GM21360 (cell line): Measurements from ENCODE around the gene CNRIP1.
A peak's percentile ranks its signal among the peaks of the same experiment; 100 is the strongest.
"Not testable (repeated sequence)": the region's sequence is repeated elsewhere in the genome, so short reads cannot be mapped to it uniquely, and the experiment has no call there.

Source experiments
- ATAC-seq: cut with Tn5 transposase; IDR thresholded peaks from one replicate; pipeline ENCODE4 v1.9.1; 2021; ENCODE audit warnings: mild to moderate bottlenecking, moderate library complexity; ENCODE audit not compliant: unreplicated experiment

CNRIP1 gene

DNA sequence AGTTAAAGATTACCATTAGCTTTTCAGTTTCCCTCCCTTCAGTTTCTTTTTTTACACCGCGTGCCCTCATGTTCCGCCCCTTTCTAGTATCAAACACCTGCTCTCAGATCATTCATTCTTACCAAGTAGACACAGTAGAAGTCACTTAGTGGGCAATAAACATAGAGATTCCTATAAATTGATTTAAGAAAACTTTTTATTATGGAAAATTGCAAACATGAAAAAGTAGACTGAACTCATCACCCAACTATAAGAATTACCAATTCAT, 21.2 kb upstream of the CNRIP1 start:
- ATAC-seq: no peak

- ATAC-seq: no peak
Observed at GRCh38 chr2:68340226-68341061, 20.7 kb upstream of the CNRIP1 start.

GRCh38 chr2:68336192-68336591, 16.4 kb upstream of the CNRIP1 start:
- ATAC-seq: no peak

GRCh38 chr2:68333931-68334330, 14.2 kb upstream of the CNRIP1 start:
- ATAC-seq: no peak

- ATAC-seq: no peak
Observed at GRCh38 chr2:68333009-68333408, 13.3 kb upstream of the CNRIP1 start.

GRCh38 chr2:68330691-68331090, 10.9 kb upstream of the CNRIP1 start:
- no peak for ATAC-seq

DNA sequence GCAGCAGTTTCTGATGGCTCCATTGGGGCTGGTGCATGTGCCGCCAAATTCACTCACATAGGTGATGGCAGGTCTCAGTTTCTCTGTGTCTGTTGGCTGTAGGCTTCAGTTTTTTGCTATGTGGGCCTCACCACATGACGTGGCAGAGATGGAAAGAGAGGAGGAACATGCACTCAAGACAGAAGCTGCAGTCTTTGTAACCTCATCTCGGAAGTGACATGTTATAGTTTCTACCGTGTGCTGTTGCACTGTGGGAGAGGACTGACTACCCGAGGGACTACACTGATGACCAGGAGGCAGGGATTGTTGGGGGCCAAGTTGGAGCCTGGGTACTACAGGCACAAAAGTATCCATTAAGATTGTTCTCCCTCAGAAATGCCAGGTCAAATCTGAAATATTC, 9.2 kb upstream of the CNRIP1 start:
- ATAC-seq: no peak

DNA sequence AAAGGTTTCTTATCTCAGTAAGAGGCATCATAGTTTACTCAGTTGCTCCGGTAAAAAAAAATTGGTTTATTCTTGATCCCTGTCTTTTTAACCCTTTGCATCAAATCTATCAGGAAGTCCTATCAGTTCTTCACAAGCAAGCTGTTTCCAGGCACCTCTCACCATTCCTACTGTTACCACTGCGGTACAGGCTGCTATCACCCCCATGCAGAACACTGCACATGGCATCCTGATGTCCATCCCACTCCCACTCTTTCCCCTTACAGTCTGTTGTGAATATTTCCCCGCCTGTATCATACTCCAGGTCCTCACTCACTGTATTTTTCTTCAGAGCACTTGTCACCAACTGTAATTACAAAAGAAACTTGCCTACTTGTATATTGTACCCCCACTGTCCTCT, 5.3 kb upstream of the CNRIP1 start:
- ATAC-seq: no peak

DNA sequence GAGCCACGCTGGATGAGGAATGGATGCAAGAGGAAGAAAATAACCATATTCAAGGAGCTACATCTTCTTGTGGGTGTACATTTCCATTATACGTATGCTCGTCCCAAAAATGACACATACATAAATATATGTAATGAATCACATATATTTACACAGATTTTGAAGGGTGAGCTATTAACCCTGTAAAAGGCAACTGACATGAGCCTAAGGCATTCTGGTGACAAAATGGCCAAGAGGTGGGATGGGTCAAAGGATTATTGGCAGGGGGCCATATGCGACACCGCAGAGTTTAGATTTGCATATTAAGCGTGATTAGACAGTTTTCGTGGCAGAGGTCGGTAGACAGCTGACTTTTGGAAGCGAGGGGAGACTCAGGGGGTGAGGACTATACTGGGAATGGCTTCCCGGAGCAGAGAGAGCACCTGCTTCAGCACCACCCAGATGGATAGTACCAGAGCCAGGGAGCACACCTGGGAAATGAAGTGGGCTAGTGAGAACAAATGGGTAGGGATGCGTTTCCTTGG, 431 bp upstream of the CNRIP1 start:
- ATAC-seq: no peak

- no peak for ATAC-seq
Observed at GRCh38 chr2:68318914-68319397, 793 bp downstream of the CNRIP1 start.

- no peak for ATAC-seq
Observed at GRCh38 chr2:68317971-68318913, 1.5 kb downstream of the CNRIP1 start.

DNA sequence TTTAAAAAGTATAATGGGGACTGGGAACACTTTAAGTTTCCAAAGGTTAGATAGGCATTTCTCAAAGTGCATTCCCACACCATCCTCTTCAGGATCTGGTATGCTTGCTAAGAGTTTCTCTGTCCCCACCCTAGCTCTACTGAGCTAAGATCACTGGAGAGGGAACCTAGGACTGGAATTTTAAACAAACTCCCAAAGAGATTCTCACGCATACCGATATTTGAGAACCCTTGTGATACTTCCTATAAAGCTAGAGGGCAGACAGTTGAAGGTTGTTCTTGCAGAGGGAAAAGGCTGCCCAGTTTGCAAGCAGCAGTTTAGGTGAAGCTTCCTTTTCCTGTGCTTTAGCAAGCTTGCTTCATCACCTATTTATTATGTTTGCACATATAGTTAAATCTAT, 3.6 kb downstream of the CNRIP1 start:
- no peak for ATAC-seq

- ATAC-seq: no peak
Observed at GRCh38 chr2:68311033-68311432, 8.7 kb downstream of the CNRIP1 start.

DNA sequence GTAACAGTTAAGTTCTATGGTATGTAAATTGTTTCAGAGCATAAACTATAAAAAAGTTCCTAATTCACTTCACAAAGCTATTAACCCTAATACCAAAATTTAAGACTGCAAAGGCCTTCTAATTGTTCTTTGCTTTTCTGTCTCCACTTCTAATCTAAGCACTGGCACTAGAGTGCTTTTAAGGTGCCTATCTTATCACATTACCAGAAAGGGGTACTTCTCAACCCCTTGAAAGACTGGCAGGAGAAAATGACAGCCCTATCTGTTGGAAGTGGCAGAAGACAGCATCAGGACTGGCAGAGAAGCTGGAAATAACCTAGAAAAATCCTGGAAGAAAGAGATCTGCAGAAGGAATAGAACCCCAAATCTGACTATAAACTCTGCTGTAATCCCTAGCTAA, 10.3 kb downstream of the CNRIP1 start:
- ATAC-seq: no peak

DNA sequence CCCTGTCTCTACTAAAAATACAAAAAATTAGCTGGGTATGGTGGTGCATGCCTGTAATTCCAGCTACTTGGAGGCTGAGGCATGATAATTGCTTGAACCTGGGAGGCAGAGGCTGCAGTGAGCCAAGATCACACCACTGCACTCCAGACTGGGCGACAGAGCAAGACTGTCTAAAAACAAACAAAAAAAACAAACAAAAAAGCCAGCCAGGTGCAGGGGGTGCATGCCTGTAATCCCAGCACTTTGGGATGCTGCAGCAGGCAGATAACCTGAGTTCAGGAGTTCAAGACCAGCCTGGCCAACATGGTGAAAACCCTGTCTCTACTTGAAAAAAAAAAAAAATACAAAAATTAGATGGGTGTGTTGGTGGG, 15.9 kb downstream of the CNRIP1 start:
- not testable (repeated sequence) for ATAC-seq

DNA sequence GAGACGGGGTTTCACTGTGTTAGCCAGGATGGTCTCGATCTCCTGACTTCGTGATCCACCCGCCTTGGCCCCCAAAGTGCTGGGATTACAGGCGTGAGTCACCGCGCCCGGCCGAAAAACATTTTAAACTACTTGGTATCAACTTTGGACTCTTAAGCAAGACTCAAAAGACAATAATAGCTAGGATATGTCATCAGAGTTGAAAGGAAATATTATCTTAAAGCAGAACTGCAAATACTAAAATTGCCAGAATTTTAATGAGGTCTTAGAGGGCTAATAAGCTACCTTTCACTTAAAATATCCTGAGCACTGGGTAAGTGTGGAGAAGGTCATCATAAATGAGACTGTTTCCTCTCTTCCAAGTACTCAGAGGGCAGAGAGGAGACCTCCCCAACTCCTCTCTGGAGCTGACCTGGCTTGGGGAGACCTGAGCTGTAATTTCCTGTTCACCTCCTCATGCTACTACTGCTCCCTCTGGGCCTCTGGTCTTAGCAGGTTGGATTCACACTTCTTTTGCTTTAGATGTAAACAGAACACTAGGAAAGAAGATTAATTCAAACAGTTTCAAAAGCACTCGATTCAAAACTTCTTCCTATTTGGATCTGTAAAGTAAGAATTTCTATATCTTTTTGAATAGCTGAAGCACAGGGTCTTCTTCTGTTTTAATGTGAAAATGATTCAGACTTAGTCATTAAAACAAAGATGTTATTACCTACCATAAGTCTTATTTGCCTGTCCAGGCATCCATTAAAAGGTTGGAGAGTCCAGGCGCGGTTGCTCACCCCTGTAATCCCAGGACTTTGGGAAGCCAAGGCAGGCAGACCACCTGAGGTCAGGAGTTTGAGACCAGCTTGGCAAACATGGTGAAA, 16.5 kb downstream of the CNRIP1 start:
- ATAC-seq: no peak

DNA sequence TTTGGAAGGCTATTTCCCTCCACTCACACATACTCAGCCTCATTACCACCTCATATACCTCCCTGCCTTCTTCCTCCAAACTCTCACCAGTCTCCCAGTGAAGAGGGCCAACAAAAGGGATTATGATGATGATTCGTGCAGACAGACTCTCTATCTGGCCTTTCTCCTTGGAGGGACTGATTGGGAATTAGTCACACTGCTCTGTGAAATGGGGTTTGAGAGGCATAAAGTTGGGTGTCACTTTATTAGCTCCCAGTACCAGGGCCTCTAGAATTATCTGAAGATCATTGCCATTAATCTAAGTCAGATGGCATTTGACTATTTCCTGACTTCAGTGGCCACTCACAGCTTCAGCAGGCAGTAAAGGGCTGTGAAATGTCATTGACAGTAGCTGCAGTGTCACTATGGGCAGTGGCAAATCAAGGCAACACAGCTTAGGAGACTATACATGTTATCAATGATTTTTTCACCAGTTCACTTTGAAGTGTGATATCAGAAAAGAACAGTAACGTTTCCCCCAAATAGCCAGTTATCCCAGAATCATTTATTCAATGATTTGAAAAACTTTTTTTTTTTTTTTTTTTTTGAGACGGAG, 17.4 kb downstream of the CNRIP1 start:
- ATAC-seq: no peak

- ATAC-seq: peak; percentile 76
Observed at GRCh38 chr2:68295516-68295915, 24.2 kb downstream of the CNRIP1 start.

- no peak for ATAC-seq
Observed at GRCh38 chr2:68294913-68295312, 24.8 kb downstream of the CNRIP1 start.

DNA sequence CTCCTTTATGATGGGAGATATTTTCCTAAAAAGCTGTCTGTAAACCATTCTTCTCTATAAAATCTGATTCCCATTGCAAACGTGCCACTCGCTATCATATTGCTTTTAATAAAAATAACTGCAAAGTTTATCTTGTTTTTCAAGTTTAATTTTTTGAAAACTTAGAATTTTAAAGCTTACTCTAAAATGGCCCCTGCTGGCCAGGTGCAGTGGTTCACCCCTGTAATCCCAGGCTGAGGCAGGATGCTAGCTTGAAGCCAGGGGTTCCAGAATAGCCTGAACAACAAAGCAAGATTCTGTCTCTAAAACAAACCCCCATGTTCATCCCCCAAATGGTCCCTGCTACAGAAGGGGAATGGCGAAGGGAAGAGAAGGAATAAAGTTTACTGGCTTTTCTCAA, 25.6 kb downstream of the CNRIP1 start:
- ATAC-seq: no peak

DNA sequence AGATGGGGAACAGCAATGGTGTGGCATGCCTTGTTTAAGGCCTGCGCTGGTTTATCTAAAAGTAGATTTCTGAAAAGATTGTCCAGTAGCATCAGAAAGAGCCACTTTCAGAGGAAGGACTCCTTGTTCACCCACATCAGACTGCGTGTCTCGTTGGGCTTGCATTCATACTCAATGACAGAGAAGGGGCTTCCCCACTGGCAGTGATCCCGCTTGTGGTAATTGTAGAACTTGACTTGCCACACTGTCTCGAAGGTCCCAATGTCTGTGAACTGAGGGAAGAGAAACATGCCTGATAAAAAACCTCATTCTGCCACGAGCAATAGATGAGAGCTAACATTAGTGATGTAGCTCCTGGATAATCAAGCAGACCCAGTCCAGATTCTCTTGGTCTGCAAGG, 26.0 kb downstream of the CNRIP1 start:
- no peak for ATAC-seq
